Neural progenitor cell (in vitro differentiated cells): Measurements from ENCODE around the gene ALK. TPM values are rescaled to one million over a fixed set of nuclear protein-coding genes. Genes with fewer than 3 reads are reported as not detected.

Experiments used
- DNase-seq: peaks from one replicate; pipeline ENCODE4 v3.0.0-alpha.2; 2016; ENCODE audit warnings: low spot score
- H2AFZ ChIP-seq: fragments of 200-600 bp; sonication (generic); replicated peaks from 2 replicates; pipeline ENCODE4 v1.6.1; 2016; ENCODE audit warnings: antibody characterized with exemption
- H3F3A ChIP-seq: fragments of 200-600 bp; sonication (generic); 2 replicates; pipeline ENCODE4 v1.6.1; 2016; ENCODE audit warnings: antibody characterized with exemption, low read depth
- H3K27ac ChIP-seq: fragments of 200-600 bp; sonication (generic); 2 replicates; pipeline ENCODE4 v1.5.1; 2016; ENCODE audit warnings: mild to moderate bottlenecking
- H3K27me3 ChIP-seq: fragments of 200-600 bp; sonication (generic); 2 replicates; pipeline ENCODE4 v1.6.1; 2016; ENCODE audit warnings: mild to moderate bottlenecking, moderate library complexity
- H3K36me3 ChIP-seq: fragments of 200-600 bp; sonication (generic); 2 replicates; pipeline ENCODE4 v1.5.1; 2016
- H3K4me1 ChIP-seq: fragments of 200-600 bp; sonication (generic); 2 replicates; pipeline ENCODE4 v1.6.1; 2016; ENCODE audit warnings: mixed run types
- H3K4me2 ChIP-seq: fragments of 200-600 bp; sonication (generic); 2 replicates; pipeline ENCODE4 v1.6.1; 2016
- H3K4me3 ChIP-seq: fragments of 200-600 bp; sonication (generic); 2 replicates; pipeline ENCODE4 v1.5.1; 2016
- H3K79me2 ChIP-seq: fragments of 200-600 bp; sonication (generic); 2 replicates; pipeline ENCODE4 v1.6.1; 2016; ENCODE audit warnings: low read depth
- H3K9ac ChIP-seq: fragments of 200-600 bp; sonication (generic); 2 replicates; pipeline ENCODE4 v1.6.1; 2016
- H3K9me3 ChIP-seq: fragments of 200-600 bp; sonication (generic); 2 replicates; pipeline ENCODE4 v1.5.1; 2016; ENCODE audit warnings: low read depth
- H4K20me1 ChIP-seq: fragments of 200-600 bp; sonication (generic); 2 replicates; pipeline ENCODE4 v1.6.1; 2016; ENCODE audit warnings: low read depth
- H3K27ac Mint-ChIP-seq: 3 replicates; pipeline ENCODE4 v1.8.0; 2021; ENCODE audit warnings: mixed read lengths
- H3K27me3 Mint-ChIP-seq: 2 replicates; pipeline ENCODE4 v1.8.0; 2022; ENCODE audit warnings: low read depth, mild to moderate bottlenecking, inconsistent platforms, moderate library complexity, mixed read lengths; ENCODE audit not compliant: insufficient read depth
- H3K36me3 Mint-ChIP-seq: 3 replicates; pipeline ENCODE4 v1.8.0; 2021; ENCODE audit warnings: mixed read lengths
- H3K4me1 Mint-ChIP-seq: 3 replicates; pipeline ENCODE4 v1.8.0; 2021; ENCODE audit warnings: mixed read lengths
- H3K4me3 Mint-ChIP-seq: 3 replicates; pipeline ENCODE4 v1.8.0; 2021; ENCODE audit warnings: mild to moderate bottlenecking, moderate library complexity, mixed read lengths
- H3K9me3 Mint-ChIP-seq: 3 replicates; pipeline ENCODE4 v1.8.0; 2020; ENCODE audit warnings: mixed read lengths
- CTCF ChIP-seq: fragments of 200-600 bp; sonication (generic); IDR thresholded peaks from 2 replicates; pipeline ENCODE4 v1.5.1; 2017; ENCODE audit warnings: antibody characterized with exemption, mild to moderate bottlenecking
- EZH2 ChIP-seq: fragments of 200-600 bp; sonication (generic); IDR thresholded peaks from 2 replicates; pipeline ENCODE4 v1.6.1; 2017; ENCODE audit warnings: antibody characterized with exemption, mild to moderate bottlenecking, moderate library complexity
- EZH2phosphoT487 ChIP-seq: fragments of 200-600 bp; sonication (generic); IDR thresholded peaks from 2 replicates; pipeline ENCODE4 v1.6.1; 2017; ENCODE audit warnings: antibody characterized with exemption
- total RNA-seq: library from RNA; depleted of rRNA; stranded (reverse); fragments of >200 nt; gene quantifications from 2 replicates; pipeline ENCODE4 v1.2.3, GENCODE V29; 2015; ENCODE audit warnings: low replicate concordance

The ALK gene
- total RNA-seq, 1 donor from 2014 or later, result not detected

GRCh38 chr2:29372185-29372584 lies 549.2 kb downstream of the ALK start:
- Histone ChIP-seq H3K4me3 (no peak overlapping the region), H3K9ac (no peak overlapping the region), H3K27me3 (no peaks in the 10 kb centered on the region), H3K36me3 (no peaks in the 10 kb centered on the region), H4K20me1 (no peaks in the 10 kb centered on the region), H3K4me1 (peaks cover 22% of the 10 kb centered on the region), H3K79me2 (no peaks in the 10 kb centered on the region), H3K4me2 (no peak overlapping the region), H3K27ac (no peak overlapping the region), H3K9me3 (no peaks in the 10 kb centered on the region), H2AFZ (no peak overlapping the region), H3F3A (peaks cover 10% of the 10 kb centered on the region)
- Mint-ChIP-seq H3K9me3 (peaks cover 3% of the 10 kb centered on the region), H3K36me3 (no peaks in the 10 kb centered on the region), H3K27ac (no peak overlapping the region), H3K4me1 (peaks cover 17% of the 10 kb centered on the region), H3K27me3 (peaks cover 9% of the 10 kb centered on the region), H3K4me3 (no peak overlapping the region)
- DNase-seq, result no peak
- TF ChIP-seq EZH2, result no peak
- TF ChIP-seq CTCF, result no peak
- no peak for TF ChIP-seq EZH2phosphoT487

- Histone ChIP-seq H3K9ac (no peak overlapping the region), H3K79me2 (no peaks in the 10 kb centered on the region), H3K27me3 (no peaks in the 10 kb centered on the region), H3K9me3 (no peaks in the 10 kb centered on the region), H3K27ac (no peak overlapping the region), H3F3A (peaks cover 10% of the 10 kb centered on the region), H3K4me2 (no peak overlapping the region), H3K4me3 (no peak overlapping the region), H2AFZ (no peak overlapping the region), H4K20me1 (no peaks in the 10 kb centered on the region), H3K4me1 (peaks cover 22% of the 10 kb centered on the region), H3K36me3 (no peaks in the 10 kb centered on the region)
- no peak for DNase-seq
- TF ChIP-seq EZH2 (no peak), CTCF (no peak), EZH2phosphoT487 (no peak)
- H3K27me3 Mint-ChIP-seq, result peaks cover 12% of the 10 kb centered on the region
- H3K27ac Mint-ChIP-seq, result no peak overlapping the region
- H3K4me1 Mint-ChIP-seq, result peaks cover 17% of the 10 kb centered on the region
- H3K36me3 Mint-ChIP-seq, result no peaks in the 10 kb centered on the region
- no peak overlapping the region for H3K4me3 Mint-ChIP-seq
- H3K9me3 Mint-ChIP-seq, result no peaks in the 10 kb centered on the region
Observed at GRCh38 chr2:29370581-29371125, 550.7 kb downstream of the ALK start.

GRCh38 chr2:29370173-29370572 lies 551.2 kb downstream of the ALK start:
- Histone ChIP-seq H3K9ac (no peak overlapping the region), H3F3A (peaks cover 10% of the 10 kb centered on the region), H3K4me1 (peaks cover 22% of the 10 kb centered on the region), H3K36me3 (no peaks in the 10 kb centered on the region), H2AFZ (no peak overlapping the region), H4K20me1 (no peaks in the 10 kb centered on the region), H3K79me2 (no peaks in the 10 kb centered on the region), H3K27ac (no peak overlapping the region), H3K4me2 (no peak overlapping the region), H3K4me3 (no peak overlapping the region), H3K9me3 (no peaks in the 10 kb centered on the region), H3K27me3 (no peaks in the 10 kb centered on the region)
- no peaks in the 10 kb centered on the region for H3K9me3 Mint-ChIP-seq
- no peak overlapping the region for H3K4me3 Mint-ChIP-seq
- no peak for DNase-seq
- H3K27me3 Mint-ChIP-seq, result peaks cover 12% of the 10 kb centered on the region
- H3K36me3 Mint-ChIP-seq, result no peaks in the 10 kb centered on the region
- H3K27ac Mint-ChIP-seq, result no peak overlapping the region
- TF ChIP-seq EZH2 (no peak), EZH2phosphoT487 (no peak), CTCF (no peak)
- peaks cover 17% of the 10 kb centered on the region for H3K4me1 Mint-ChIP-seq
